Epithelial cell of esophagus (primary cell): ENCODE measurements around the gene USP3.

Experiments used
- DNase-seq: peaks from one replicate; pipeline ENCODE4 v3.0.0; 2010; ENCODE audit warnings: low read depth
- H3K4me3 ChIP-seq: 2 replicates; pipeline ENCODE4 v1.5.1; 2011; ENCODE audit warnings: mild to moderate bottlenecking, low read length, control low read depth
- CTCF ChIP-seq: IDR thresholded peaks from 2 replicates; pipeline ENCODE4 v1.5.1; 2011; ENCODE audit warnings: low read depth, mild to moderate bottlenecking, low read length, control low read depth, inconsistent platforms; ENCODE audit not compliant: insufficient read depth; ENCODE audit errors: missing control alignments

USP3 gene

DNA sequence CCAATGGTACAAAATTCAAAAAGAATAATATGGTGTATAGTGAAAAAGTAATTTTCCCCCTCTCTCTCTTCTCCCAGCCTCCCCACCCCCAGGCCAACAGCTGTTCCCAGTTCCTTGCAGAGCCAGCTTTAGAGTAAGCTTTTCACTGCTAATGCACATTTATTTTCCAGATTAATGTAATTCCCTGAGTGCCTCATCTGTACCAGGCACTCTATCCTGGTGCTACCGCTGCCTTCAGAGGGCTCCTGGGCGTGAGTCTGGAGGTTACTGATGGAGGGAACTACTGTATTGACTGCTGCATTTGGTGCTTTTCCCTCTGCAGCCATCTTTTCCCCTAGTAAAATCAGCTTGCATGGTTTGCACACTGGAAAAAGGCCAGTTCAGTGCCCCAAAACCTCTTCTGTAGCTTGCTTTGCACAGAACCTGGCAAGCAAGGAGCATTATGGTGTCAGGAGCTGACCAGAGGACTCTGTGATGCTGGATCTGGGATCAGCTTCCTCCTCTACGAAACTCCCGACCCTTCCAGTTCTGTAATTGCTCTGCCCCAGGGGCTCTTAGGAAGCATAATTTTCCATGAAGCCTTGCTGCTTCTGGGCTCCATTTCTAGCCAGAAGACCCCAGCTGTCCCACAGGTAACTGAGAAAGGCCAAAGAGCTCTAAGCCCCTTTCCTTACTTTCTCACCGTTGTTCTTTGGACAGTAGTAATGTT is 8.5 kb upstream of the USP3 start:
- no peak for DNase-seq
- no peak overlapping the region for H3K4me3 ChIP-seq
- no peak for TF ChIP-seq CTCF

DNA sequence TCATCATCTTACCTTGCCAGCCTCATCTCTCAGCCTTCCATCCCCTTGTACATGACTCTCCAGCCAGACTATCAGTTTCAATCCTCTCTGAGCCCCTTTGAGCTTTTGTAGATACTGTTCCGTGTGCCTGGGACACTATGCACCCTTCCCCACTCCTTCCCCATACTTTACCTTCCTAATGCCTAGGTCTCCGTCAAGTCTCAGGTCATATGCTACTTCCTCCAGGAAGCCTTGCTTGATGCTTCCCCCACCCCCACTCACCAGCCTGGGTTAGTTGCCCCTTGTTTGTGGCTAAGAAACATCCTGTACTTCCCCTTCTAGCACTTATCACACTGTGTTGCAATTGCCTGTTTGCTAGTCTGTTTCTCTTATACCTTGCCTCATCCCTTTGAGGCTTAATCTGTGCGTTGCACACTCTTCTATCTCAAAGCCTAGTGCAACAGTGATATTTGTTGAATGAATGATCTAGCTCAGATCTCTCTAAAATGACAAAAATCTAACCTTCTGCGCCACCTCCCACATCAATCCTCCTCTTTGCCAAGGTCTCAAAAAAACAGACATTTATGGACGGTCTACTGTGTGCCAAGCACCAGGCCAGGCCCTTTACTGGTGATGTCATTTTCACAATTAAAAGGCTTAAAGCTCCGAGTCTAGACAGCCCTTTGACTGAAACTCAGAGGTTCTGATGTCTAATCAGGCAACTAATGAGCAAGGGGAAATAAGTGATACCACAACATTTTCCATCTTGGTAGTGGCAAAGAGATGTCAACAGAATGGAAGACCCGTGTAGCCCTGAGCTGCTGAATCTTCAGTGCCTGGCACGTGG is 6.5 kb upstream of the USP3 start:
- no peak for DNase-seq
- TF ChIP-seq CTCF, result no peak
- no peak overlapping the region for H3K4me3 ChIP-seq

GRCh38 chr15:63499175-63499549 is 5.2 kb upstream of the USP3 start:
- DNase-seq, result no peak
- no peak for TF ChIP-seq CTCF
- H3K4me3 ChIP-seq, result no peak overlapping the region

GRCh38 chr15:63499611-63500010 is 4.8 kb upstream of the USP3 start:
- H3K4me3 ChIP-seq, result no peak overlapping the region
- DNase-seq, result no peak
- no peak for TF ChIP-seq CTCF

DNA sequence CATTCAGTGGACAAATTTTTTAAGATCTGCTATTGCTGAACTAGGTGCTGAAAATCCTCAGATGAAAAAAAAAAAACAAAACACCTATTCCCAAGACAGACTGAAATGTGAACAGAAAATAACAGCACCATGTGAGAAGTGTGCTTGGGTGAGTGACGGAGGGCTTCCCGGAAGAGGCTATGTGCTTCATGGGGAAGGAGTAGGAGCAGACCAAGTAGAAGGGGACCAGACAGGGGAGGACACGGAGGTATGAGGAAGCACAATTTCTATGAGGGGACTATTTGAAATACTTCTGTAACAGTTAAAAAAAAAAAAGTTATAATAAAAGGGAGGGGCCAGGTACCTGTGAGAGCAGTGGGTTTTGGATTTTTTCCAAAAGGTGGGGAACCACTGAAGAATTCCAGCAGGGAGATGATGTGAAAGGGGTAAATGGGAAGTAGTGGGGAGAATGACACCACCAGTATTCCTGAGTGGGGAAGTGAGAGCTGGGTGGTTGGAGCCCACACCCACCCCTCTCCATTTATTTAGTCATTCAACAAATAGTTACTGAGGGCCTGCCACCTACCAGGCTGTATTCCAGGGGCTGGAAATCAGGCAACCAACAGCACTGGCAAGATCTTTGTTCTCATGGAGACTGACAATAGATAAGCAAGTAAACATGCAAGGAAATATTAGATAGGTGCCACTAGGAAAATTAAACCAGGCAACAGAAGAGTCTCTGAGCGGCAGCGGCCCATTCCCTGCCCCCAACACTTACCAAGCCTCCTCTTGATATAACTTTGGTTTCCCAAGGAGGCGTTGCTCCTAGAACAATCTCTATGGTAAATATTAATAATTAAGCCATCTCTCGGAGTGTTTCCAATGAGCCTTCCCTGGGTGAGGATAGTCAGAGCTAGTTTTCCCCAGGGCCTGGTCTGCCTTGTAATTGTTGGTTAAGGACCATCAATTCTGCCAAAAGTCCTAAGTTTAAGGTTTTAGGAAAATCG is 3.8 kb upstream of the USP3 start:
- DNase-seq, result no peak
- TF ChIP-seq CTCF, result no peak
- H3K4me3 ChIP-seq, result no peak overlapping the region

DNA sequence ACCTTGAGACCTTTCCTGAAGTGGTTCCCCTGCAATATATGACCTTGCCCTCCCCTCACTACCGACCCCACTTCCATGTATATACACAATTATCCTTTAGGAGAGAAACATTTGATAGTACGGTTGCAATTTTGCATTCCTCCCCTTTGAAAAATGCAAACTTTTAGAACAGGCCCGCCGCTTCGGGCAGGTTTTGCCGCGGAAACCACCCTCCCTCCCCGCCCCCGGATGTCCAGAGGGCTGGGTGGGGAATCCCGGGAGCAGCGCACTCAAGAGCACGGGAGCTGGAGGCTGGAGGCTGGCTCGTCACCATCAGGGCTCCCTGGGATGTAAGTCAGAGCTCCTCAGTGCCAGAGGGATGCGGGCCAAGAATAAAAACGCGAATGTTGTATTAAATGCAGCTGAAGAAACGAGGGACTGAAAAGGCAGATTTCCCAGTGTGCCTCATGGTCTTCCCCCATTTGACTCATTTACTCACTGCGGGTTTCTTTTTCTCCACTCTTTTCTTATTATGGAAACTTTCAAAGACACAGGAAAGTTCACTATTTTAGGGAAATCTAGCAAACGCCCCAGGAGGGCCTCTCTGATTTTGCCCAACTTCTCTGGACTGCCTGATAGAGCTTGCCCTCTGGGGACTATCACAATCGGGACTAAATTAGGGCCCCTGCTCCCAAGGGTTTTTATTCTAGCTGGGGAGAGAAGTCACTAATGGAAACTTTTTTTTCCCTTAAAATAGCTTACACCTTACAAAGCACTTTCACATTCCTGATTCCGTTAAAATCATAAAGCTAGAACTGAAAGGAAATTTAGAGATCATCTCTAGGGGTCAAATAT is 2.9 kb upstream of the USP3 start:
- no peak overlapping the region for H3K4me3 ChIP-seq
- no peak for TF ChIP-seq CTCF
- DNase-seq, result peak; percentile 86
